Astrocyte (in vitro differentiated cells and primary cell): ENCODE measurements around the gene SPIB. TPM values are rescaled to one million over a fixed set of nuclear protein-coding genes. Genes with fewer than 3 reads are reported as not detected.

Experiments
- DNase-seq: peaks from one replicate; pipeline ENCODE4 v3.0.0-alpha.2; 2010; ENCODE audit warnings: low read depth
- FAIRE-seq: peaks from 2 replicates; lab custom pipeline; 2011; peaks lifted over from hg19 to GRCh38; lab: Jason Lieb, UNC
- H2AFZ ChIP-seq: 2 replicates; pipeline ENCODE4 v1.6.0; 2012; ENCODE audit warnings: low read depth, low read length, inconsistent platforms
- H3K27ac ChIP-seq: 2 replicates; pipeline ENCODE4 v1.5.1; 2011; ENCODE audit warnings: low read depth, low read length, inconsistent platforms
- H3K27me3 ChIP-seq: 2 replicates; pipeline ENCODE4 v1.6.0; 2011; ENCODE audit warnings: low read length, inconsistent platforms; ENCODE audit not compliant: insufficient read depth
- H3K36me3 ChIP-seq: 2 replicates; pipeline ENCODE4 v1.5.1; 2011; ENCODE audit warnings: low read length, inconsistent platforms; ENCODE audit not compliant: insufficient read depth
- H3K4me1 ChIP-seq: 2 replicates; pipeline ENCODE4 v1.5.1; 2011; ENCODE audit warnings: low read length, inconsistent platforms; ENCODE audit not compliant: insufficient read depth
- H3K4me2 ChIP-seq: 2 replicates; pipeline ENCODE4 v1.6.0; 2012; ENCODE audit warnings: low read length, inconsistent platforms
- H3K4me3 ChIP-seq: 2 replicates; pipeline ENCODE4 v1.5.1; 2011; ENCODE audit warnings: low read depth, mild to moderate bottlenecking, low read length, inconsistent platforms; ENCODE audit not compliant: insufficient read depth
- H3K79me2 ChIP-seq: 2 replicates; pipeline ENCODE4 v1.6.0; 2012; ENCODE audit warnings: mild to moderate bottlenecking, low read length, inconsistent platforms; ENCODE audit not compliant: insufficient read depth
- H3K9ac ChIP-seq: 2 replicates; pipeline ENCODE4 v1.6.0; 2012; ENCODE audit warnings: mild to moderate bottlenecking, low read length, inconsistent platforms
- H3K9me3 ChIP-seq: 2 replicates; pipeline ENCODE4 v1.5.1; 2012; ENCODE audit warnings: low read depth, mild to moderate bottlenecking, low read length, inconsistent platforms; ENCODE audit not compliant: insufficient read depth
- H4K20me1 ChIP-seq: 2 replicates; pipeline ENCODE4 v1.6.0; 2012; ENCODE audit warnings: low read length, inconsistent platforms; ENCODE audit not compliant: insufficient read depth
- H3K27ac Mint-ChIP-seq: one replicate; pipeline ENCODE4 v1.8.0; 2021; ENCODE audit warnings: mild to moderate bottlenecking, mixed read lengths; ENCODE audit not compliant: unreplicated experiment
- H3K27me3 Mint-ChIP-seq: one replicate; pipeline ENCODE4 v1.8.0; 2021; ENCODE audit warnings: low read depth, mixed read lengths; ENCODE audit not compliant: unreplicated experiment
- H3K36me3 Mint-ChIP-seq: one replicate; pipeline ENCODE4 v1.8.0; 2021; ENCODE audit warnings: low read depth, mixed read lengths; ENCODE audit not compliant: unreplicated experiment
- H3K4me1 Mint-ChIP-seq: one replicate; pipeline ENCODE4 v1.8.0; 2021; ENCODE audit warnings: low read depth, mixed read lengths; ENCODE audit not compliant: unreplicated experiment
- H3K4me3 Mint-ChIP-seq: one replicate; pipeline ENCODE4 v1.8.0; 2021; ENCODE audit warnings: mild to moderate bottlenecking, moderate library complexity, mixed read lengths; ENCODE audit not compliant: unreplicated experiment
- H3K9me3 Mint-ChIP-seq: one replicate; pipeline ENCODE4 v1.8.0; 2021; ENCODE audit warnings: mild to moderate bottlenecking, mixed read lengths; ENCODE audit not compliant: unreplicated experiment
- CTCF ChIP-seq: IDR thresholded peaks from 2 replicates; pipeline ENCODE4 v1.5.1; 2011; ENCODE audit warnings: low read depth, mild to moderate bottlenecking, inconsistent platforms, low read length, moderate library complexity; ENCODE audit not compliant: insufficient read depth
- EZH2 ChIP-seq: IDR thresholded peaks from 2 replicates; pipeline ENCODE4 v1.6.1; 2012; ENCODE audit warnings: mild to moderate bottlenecking, low read length, inconsistent platforms; ENCODE audit not compliant: insufficient read depth
- total RNA-seq: library from RNA; stranded (reverse); gene quantifications from 2 replicates; pipeline ENCODE4 v1.2.1, GENCODE V29; 2021

The SPIB gene
- total RNA-seq, 1 donor from 2014 or later: 0.14 TPM

- Mint-ChIP-seq H3K4me3 (no peak overlapping the region), H3K9me3 (peaks cover 5% of the 10 kb centered on the region), H3K4me1 (no peaks in the 10 kb centered on the region), H3K27ac (no peak overlapping the region), H3K27me3 (peaks cover 18% of the 10 kb centered on the region), H3K36me3 (no peaks in the 10 kb centered on the region)
- FAIRE-seq: no peak
- no peak for DNase-seq
- no peak overlapping the region for H3K9ac ChIP-seq
- no peak overlapping the region for H3K4me2 ChIP-seq
- no peak overlapping the region for H2AFZ ChIP-seq
- no peaks in the 10 kb centered on the region for H3K36me3 ChIP-seq
- peaks cover 2% of the 10 kb centered on the region for H3K4me1 ChIP-seq
- TF ChIP-seq EZH2 (no peak), CTCF (no peak)
- peaks cover 17% of the 10 kb centered on the region for H3K27me3 ChIP-seq
- no peaks in the 10 kb centered on the region for H3K79me2 ChIP-seq
- no peak overlapping the region for H3K4me3 ChIP-seq
- no peaks in the 10 kb centered on the region for H4K20me1 ChIP-seq
- H3K9me3 ChIP-seq: no peaks in the 10 kb centered on the region
- no peak overlapping the region for H3K27ac ChIP-seq
These were observed 4.8 kb downstream of the SPIB start for GRCh38 chr19:50423279-50424113.

DNA sequence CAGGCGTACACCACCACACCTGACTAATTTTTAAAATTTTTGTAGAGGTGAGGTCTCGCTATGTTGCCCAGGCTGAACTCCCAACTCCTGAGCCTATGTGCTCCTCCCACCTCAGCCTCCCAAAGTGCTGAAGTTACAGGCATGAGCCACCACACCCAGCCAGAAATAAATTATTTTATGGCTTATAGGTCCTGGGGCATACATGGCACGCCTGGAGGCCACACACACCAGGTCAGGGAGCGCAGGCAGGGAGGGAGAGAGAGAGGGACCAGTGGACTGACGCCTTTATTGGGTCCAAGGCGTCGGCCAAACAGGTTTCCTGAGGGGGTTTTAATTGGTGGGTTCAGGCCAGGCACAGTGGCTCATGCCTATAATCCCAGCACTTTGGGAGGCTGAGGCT, 6.8 kb downstream of the SPIB start:
- H3K27ac ChIP-seq: no peak overlapping the region
- H3K4me2 ChIP-seq: no peak overlapping the region
- FAIRE-seq (no peak), DNase-seq (no peak)
- no peaks in the 10 kb centered on the region for H4K20me1 ChIP-seq
- H3K4me3 ChIP-seq: no peak overlapping the region
- no peaks in the 10 kb centered on the region for H3K4me1 Mint-ChIP-seq
- H3K36me3 Mint-ChIP-seq: no peaks in the 10 kb centered on the region
- no peaks in the 10 kb centered on the region for H3K36me3 ChIP-seq
- H3K4me3 Mint-ChIP-seq: no peak overlapping the region
- H3K9ac ChIP-seq: no peak overlapping the region
- H3K27ac Mint-ChIP-seq: no peak overlapping the region
- peaks cover 14% of the 10 kb centered on the region for H3K27me3 ChIP-seq
- H3K27me3 Mint-ChIP-seq: peaks cover 7% of the 10 kb centered on the region
- H3K79me2 ChIP-seq: no peaks in the 10 kb centered on the region
- no peak overlapping the region for H2AFZ ChIP-seq
- peaks cover 2% of the 10 kb centered on the region for H3K4me1 ChIP-seq
- H3K9me3 Mint-ChIP-seq: peaks cover 3% of the 10 kb centered on the region
- H3K9me3 ChIP-seq: no peaks in the 10 kb centered on the region
- no peak for TF ChIP-seq CTCF

DNA sequence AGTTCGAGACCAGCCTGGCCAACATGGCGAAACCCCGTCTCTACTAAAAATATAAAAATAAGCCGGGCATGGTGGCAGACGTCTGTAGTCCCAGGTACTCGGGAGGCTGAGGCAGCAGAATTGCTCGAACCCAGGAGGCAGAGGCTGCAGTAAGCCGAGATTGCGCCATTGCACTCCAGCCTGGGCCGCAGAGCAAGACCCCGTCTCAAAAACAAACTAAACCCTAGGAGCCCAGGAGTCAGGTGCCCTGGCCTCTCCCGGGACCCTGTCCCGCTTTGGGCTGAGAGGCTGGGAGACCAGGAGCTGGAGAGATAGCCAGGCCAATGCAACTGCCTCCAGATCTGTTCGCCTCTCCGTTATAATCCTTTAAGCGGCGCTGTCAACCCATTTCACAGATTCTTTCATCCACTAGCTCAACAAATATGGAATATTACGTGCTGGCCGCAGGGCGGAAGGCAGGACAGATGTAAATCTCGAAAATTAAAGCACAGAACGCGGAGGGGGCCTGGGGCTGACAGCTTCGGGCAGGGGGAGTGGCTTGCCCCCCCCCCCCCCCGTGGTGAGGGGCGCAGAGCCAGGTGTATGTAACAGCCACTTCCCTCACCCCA, 8.7 kb downstream of the SPIB start:
- no peak overlapping the region for H3K4me3 ChIP-seq
- Mint-ChIP-seq H3K36me3 (no peaks in the 10 kb centered on the region), H3K4me1 (peaks cover 3% of the 10 kb centered on the region), H3K27ac (no peak overlapping the region), H3K9me3 (peaks cover 3% of the 10 kb centered on the region), H3K4me3 (no peak overlapping the region), H3K27me3 (peaks cover 8% of the 10 kb centered on the region)
- no peaks in the 10 kb centered on the region for H3K9me3 ChIP-seq
- DNase-seq (no peak), FAIRE-seq (no peak)
- peak overlapping the region; percentile 67 for H3K4me2 ChIP-seq
- H3K9ac ChIP-seq: no peak overlapping the region
- no peak overlapping the region for H3K27ac ChIP-seq
- H4K20me1 ChIP-seq: no peaks in the 10 kb centered on the region
- H3K79me2 ChIP-seq: no peaks in the 10 kb centered on the region
- H2AFZ ChIP-seq: no peak overlapping the region
- peaks cover 9% of the 10 kb centered on the region for H3K4me1 ChIP-seq
- H3K36me3 ChIP-seq: no peaks in the 10 kb centered on the region
- TF ChIP-seq EZH2: no peak
- peaks cover 18% of the 10 kb centered on the region for H3K27me3 ChIP-seq
